HTERT RPE-1 (cell line): ENCODE results near the gene PDCD11.

Experiments
- in situ Hi-C: fragments of 300-500 bp; cut with MboI; formaldehyde crosslinking; loops from 4 replicates; pipeline ENCODE4 v1.14.3; 2020; ENCODE audit warnings: low sequenced_read_pairs

The PDCD11 gene

DNA sequence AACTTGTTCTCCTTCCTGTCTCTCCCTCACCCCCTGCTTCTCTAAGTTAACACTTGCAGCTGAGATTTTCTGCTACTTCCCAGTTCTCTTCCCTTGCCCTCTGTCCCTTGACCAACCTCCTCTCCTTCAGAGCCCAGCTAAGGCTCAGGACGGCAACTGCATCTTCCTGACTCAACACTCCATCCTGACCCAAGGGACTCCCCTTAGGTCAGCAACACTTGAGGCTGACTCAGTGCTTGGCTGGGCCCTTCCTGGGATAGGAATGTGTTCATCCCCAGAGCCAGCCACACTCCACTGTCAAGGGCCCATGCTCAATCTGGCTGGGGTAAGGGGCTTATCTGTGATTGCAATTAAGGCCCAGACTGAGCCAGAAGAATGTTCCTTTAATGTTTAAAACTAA, 52.3 kb downstream of the PDCD11 start:
- in situ Hi-C loops = no loop called here

DNA sequence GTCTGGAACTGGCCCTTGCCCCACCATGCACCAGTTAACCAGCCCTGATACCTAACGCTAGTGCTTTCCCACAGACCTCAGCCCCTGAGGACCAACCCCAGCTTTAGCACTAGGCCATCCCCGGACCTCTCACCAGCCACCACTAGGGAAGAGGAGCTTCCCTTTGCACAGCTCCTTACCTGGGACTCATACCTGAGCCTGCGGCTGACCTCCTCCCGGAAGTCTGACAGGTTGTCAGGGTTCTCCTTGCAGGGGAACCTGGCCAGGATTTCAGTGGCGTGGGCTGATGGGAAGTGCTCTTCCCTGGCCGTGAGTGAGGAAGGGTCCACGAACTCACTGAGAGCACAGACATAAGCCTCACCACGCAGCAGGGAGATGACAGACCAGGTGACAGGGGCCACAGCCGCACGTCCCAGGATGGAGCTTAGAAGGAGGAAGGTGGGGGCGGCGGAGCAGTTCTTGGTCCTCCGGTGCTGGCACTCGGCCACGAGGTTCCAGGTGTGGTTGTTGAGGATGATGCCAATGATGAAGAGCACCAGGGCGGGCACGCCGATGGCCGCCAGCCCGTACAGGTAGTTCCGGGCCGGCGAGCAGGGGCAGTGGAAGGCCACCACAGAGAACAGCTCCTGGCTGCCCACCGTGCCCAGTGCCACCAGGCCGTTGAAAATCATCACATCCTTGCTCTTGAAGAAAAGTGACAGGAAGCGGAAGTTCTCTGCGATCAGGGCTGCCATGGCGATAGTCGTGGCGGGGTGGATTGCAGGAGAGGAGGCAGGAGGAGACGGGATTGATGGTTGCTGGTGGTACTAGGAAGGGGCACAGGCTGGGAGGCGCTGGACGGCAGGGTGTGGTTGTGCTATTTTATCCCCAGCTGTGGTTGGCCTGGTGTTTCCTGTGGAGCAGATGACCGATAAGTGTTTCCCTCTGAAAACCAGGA, 53.0 kb downstream of the PDCD11 start:
- in situ Hi-C loops = no loop called here

DNA sequence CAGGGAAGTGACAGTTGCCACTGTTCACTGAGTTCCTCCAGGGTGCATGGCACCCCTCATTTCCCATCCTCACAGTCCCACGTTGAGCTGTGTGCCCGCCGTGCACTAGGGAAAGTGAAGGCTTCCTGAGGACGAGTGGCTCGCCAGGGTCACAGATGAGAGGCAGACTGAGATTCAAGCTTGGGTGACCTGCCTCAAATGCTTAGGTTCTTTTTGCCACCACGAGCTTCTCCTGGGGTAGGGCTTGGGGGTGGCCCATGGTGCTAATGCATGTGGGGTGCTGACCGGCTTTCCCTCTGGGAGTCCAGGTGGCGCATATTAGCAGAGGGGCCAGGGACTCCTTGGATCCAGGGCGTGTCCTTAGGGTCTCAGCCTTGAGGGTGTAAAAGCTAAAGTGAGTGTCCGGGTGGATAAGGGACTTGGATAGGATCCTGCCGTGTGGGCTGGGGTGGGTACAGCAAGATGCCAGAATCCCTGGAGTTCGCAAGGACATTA, 53.8 kb downstream of the PDCD11 start:
- in situ Hi-C loops = no loop called here

DNA sequence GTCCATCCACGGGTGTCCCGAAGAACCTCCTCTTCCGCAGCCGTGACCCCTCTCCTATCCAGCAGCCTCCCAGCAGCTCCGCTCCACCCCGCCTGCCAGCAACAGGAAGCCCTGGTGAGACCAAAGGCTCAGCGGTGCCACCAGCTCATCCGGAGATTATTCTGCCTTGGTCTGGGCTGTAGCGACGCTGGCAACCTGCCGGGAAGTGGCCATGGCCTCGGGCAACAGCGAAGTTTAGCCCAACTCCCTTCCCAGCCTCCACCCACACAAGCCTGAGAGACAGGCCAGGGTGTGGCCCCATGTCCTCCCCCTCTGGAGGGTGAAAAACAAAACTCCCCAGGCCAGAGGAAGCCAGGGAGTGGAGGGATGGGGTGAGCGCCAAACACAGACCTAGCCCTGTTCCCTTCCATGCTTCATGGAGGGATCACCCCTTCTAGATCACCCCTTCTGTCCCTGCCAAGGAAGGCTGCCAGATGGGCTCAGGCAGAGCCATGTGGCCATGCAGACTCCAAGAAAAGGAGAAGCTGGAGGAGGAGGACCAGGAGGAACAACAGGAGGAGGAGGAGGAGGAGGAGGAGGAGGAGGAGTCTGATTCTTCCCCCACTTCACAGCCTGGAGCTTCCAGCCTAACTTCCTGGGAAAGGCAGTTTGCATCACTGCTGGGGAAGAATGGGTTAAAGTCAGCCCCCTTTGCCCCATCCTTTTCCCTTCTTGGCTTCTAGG, 54.8 kb downstream of the PDCD11 start:
- in situ Hi-C loops = no loop called here

DNA sequence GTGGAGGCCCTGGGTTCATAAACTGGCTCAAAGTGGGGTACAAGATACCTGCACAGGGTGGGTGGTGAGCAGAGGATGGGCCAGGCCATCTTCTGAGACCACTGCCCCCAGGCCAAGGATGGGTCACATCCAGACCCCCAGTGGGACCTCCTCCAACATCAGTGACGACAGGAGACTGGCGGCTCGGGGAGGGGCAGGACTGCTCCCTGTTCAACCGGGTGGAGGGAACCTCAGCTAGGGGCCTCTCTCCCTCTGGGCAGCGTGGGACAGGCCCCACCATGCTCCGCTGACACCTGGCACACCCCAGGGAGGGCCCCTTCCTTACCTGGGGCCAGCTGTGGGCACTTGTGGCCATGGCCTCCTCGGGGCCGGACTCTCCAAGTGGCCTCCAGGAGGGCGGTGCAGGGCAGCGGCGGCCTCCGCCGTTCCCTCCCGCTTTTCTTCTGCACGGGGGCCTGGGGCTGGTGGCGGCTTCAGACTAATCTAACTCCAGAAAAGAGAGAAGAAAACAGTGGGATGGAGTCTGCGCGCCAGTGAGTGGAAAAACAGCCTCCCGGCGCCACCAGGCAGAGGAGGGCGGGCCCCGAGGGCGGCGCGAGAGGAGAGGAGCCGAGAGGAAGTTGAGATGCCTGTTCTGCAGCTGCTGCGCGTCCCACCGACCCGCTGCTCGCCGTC, 55.5 kb downstream of the PDCD11 start, which contains the start of gene CALHM2:
TSS of gene CALHM2 (minus strand) at position 540 of the 675 bp plus-strand sequence. CDS start 2,429 bp downstream, outside the sequence.
- in situ Hi-C loops = no loop called here

DNA sequence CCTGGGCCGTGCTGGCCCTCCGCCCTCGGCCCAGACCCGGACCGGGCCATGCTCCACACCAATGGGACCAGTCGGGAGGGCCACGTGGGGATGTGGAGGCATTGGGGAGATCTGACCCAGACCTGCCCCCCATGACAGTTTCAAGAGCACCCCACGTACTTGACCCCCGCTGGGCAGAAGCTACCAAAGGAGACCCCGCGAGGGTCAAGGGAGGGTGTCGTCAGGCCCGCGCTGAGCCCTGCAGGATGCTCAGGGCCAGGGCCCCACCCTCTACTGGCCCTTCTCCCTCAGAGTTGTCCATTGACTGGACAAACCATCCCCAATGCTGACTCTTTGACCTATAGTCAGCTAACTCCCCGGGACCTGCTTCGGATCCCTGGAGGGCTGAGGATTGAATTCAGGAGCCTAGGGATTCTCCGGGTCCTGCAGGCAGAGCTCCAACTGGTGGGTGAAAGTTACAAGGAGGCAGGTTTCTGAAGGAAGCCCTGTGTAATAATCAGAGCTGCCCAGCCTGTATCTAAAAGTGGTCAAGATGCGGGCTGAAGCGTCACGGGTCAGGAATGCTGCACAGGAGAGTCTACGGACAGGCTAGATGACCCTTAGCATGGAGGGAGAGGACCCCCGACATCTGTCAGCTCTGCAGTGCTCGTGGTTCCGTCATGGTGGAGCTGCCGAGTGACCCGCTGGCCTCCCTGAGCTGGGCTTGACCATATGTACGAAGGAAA, 56.2 kb downstream of the PDCD11 start:
- in situ Hi-C loops = no loop called here

DNA sequence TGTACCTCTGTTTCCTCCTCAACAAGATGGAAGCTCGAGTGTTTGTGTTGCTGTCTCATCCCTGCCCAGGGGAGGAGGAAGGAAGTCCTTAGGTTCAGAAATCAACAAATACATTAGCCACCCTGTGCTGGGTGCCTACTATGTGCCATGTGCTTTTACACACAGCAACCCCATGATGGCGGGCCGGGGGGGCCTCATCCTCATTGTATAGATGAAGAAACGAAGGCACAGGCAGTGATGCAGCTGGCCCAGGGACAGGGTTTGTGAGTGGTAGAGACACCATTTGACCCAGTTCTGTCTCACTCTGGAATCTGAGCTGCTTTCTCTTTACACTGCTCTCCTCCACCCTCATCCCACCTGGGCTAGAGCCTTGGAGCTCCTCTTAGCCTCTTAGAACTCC, 57.6 kb downstream of the PDCD11 start:
- in situ Hi-C loops = no loop called here

DNA sequence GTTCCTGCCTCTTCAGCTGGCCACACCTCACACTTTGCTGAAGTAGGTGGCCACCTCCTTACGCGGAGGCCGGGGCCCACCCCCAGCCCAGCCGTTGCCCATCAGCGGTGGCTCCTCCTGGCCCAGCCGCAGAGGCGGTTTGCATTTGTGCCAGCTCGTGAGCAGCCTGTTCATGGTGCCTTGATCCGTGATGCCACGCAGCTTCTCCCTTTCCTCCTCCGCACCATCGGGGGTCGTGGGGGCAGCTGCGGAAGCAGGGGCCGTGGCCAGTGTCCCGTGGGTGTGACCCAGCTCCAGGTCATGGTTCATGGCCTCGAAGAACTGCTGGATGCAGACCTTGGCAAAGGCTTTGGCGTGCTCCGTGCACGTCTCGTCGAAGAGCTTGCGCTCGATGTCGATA, 58.8 kb downstream of the PDCD11 start:
- in situ Hi-C loops = no loop called here

DNA sequence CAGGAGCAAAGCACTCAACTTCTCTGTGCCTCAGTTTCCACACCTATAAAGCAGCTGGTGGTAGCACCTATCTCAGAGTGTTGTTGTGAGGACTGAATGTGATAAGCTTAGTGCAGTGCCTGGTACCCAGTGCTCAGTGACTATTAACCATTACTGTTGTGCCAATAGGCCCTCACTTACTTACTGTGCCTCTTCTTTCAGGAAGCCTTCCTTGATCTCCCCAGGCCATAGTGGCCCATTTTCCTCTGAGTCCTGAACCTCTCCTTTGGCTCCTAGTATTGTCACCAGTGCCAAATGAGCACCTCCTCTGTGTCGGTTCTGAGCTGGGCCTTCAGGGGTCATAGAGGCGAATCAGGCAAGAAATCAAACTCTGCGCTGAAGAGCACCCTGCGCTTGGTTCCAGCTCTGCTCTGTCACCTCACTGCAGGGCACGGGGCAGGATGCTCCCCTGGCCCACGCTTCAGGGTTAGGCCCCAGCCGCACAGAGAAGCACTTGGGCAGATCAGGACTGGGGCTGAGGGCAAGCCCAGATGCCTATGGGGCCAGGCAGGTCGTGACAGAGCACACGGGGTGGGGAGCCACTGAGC, 59.7 kb downstream of the PDCD11 start:
- in situ Hi-C loops = no loop called here

DNA sequence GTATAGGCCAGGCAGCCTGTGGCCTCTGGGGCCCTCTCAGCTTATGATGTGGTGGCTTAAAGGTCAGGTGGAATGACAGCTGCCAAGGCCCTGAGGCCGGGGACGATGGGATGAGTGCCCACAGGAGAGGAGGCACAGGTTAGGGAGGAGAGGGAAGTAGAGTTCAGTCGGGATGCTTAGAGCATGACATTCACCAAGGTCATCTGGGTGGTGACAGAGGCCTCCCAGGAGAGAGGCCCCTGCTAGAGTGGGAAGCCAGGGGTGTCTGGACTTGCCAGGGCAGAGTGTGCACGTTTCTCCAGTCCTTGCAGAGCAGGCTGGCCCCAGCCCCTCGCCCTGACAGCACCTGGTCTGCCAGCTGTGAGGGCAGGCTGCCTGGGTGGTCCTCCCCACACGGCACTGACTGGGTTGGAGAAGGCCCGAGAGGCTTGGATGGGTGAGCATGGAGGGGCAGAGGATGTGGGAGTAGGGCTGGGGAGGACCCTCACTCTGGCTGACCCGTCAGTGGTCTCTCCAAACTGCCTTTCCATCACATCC, 60.8 kb downstream of the PDCD11 start:
- in situ Hi-C loops = no loop called here

DNA sequence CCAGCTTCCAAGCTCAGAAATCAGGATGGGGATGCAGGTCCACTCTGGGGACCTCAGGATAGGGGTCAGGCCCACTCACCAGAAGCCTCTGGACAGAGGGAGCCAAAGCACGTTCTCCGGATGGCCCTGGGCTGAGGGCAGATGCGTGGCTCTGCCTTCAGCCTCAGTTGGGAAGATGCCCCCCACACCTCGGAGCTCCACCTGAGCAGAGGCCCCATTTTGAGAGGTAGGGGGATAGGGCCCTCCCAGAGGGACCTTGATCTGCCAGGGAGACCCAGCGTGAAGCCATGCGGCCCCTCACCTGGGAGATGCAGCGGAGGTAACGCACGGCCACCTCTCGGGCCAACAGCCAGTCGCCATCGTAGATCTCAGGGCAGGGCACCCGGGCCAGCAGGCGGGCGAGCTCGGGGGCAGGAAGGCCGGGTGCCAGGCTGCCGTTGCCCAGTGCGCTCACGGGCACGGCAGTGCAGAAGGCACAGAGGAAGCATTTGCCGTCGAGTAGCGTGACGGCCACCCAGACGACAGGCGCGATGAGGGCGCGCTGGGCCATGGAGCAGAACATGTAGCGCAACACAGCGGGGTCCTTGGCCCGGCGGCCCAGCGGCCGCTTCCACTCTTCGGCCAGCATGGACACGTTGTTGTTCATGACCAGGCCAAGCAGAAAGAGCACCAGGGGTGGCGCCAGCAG, 61.6 kb downstream of the PDCD11 start:
- in situ Hi-C loops = no loop called here

DNA sequence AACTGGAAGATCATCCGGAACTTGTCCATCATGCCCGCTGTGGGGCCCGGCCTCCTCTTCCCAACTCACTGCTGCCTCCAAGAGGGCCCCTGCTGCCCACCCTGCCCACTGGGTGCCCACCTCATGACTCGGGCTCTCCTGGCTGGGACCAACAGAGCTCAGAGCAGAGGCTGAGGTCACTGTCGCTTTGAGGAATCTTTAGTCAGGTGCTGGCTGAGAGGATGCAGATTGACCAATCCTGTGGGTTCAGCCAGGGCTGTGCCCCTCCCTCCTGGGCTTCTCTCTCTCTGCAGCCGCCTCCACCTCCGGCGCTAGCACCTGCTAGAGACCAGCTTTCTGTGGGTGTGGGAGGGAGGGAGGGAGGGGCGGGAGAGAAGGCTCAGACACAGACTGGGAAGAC, 62.3 kb downstream of the PDCD11 start, which contains the start of gene CALHM1:
TSS of gene CALHM1 (minus strand) at position 181 of the 400 bp plus-strand sequence. CDS start at position 32, 149 bp downstream.
- in situ Hi-C loops = no loop called here

DNA sequence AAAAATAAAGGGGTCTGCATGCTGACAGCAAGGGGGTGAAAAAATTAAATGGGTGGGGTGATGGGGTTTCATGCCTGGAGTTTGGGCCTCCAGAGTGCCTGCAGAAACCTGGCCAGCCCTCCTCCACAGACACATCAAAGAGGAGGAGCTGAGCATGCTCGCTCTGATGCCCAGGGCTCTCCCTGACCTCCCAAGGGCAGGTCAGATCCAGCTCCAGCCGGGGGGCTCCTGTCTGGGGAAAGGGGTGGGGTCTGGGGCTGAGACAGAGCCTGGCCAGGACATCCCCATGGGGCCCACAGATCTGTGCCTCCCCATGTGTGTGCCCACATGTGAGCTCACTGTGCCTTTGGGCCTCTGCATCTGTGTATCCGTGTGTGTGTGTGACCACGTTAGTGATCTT, 63.2 kb downstream of the PDCD11 start:
- in situ Hi-C loops = no loop called here

DNA sequence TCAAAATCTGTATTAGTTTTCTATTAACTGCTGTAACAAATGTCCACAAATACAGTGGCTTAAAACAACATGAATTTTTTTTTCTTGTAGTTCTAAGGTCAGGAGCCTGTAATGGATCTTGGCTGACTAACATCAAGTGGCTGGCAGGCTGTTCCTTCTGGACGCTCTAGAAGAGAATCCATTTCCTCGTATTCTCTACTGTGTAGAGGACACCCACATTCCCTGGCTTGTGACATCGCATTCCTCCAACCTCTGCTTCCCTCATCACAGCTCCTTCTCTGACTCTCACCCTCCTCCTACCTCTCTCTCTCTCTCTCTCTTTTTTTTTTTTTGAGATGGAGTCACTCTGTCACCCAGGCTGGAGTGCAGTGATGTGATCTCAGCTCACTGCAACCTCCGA, 67.1 kb downstream of the PDCD11 start:
- in situ Hi-C loops = no loop called here

DNA sequence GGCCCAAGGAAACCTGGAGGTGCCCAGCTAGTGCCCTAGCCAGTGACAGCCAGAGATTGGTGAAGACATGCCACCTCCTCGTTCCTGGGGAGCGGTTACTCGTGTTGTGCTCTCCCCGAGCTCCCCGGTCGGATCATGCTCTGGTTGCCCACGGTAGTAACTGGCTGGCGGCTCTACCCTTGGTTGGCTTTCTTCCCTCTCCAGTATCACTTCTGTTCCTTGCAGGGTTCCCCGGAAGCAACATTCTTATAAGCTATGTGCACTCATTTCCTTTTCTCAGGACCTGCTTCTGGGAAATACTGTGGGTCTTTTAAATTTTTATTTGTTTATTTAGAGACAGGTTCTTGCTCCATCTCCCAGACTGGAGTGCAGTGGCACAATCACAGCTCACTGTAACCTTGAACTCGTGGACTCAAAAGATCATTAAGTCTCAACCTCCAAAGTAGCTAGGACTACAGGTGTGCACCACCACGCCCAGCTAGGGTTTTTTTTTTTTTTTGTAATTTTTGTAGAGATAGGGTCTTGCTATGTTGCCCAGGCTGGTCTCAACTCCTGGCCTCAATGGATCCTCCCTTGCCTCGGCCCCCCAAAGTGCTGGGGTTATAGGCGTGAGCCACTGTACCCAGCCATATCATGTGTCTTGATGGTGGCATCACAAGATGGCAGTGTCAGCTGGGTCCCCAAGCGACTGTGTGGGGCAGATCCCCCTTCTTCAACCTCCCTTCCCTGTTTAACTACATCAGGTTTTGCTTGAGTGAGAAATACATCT, 69.2 kb downstream of the PDCD11 start:
- in situ Hi-C loops = no loop called here

DNA sequence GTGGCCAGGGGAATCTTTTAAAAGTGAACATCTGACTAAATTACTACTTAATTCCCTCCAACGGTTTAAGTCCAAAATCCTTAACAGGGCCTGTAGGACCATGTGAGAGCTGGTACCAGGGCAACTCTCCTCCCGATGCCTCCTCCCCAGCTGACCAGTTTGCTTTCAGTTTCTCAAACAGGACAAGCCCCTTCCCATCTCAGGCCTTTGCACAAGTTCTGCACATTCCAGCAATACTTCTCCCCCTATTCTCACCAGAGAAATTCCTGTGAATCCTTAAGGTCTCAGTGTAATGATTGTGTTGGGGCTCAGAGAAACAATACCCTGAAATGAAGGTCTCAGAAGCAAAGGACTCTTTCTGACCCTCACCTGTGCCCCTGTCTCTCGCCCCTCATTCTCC, 70.3 kb downstream of the PDCD11 start:
- in situ Hi-C loops = no loop called here

DNA sequence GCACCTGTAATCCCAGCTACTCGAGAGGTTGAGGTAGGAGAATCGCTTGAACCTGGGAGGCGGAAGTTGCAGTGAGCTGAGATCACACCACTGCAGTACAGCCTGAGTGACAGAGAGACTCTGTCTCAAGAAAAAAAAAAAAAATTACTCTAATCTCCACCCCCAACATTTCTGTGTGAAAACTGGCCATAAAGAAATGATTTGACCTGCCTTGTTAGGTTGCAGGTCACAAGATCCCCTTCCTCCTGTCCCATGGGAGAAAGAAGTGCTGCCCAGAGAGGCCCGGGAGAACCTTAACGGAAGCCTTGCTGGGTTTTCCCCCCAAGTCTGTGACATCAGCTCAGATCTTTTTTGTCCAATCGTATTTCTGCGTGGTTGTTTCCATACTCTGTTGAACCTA, 71.0 kb downstream of the PDCD11 start:
- in situ Hi-C loops = no loop called here

DNA sequence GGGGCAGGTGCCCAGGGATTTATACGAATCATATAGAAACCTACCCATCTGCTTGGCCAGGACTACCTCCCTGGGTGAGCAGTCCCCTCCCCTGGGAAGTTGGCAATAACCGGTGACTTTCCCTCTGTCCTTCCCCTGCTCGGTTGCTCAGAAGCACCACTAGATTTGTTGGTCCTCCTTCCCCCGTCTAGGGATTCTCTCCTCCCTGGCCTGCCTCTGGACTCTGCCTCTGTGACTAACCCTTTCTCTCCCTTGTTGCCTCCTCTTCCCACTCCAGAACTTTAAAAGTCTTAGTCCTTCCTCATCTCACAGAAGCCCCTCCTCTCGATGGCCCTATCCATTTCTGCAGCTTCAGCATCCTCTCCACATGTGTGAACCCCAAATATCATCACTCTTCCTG, 72.8 kb downstream of the PDCD11 start:
- in situ Hi-C loops = no loop called here
